NCI-H1417 (cell line): ENCODE results near the gene MANF.

Experiments
- DNase-seq, 3 experiments: peaks; one replicate each; lab custom pipeline; 2025; lab: John Stamatoyannopoulos, UW

Gene MANF

GRCh38 chr3:51390246-51391074 is 5.4 kb downstream of the MANF start:
- DNase-seq, result no peak

- peak; percentile 89 to 94 (median 90) for DNase-seq
Observed at GRCh38 chr3:51391075-51391565, 6.0 kb downstream of the MANF start, which contains the start of gene RBM15B. TSS of gene RBM15B (plus strand) at chr3:51391285. CDS start at chr3:51391400, 115 bp downstream.

GRCh38 chr3:51391566-51392354 is 6.7 kb downstream of the MANF start:
- peak in 2 of 3 experiments; percentile 42 to 57 for DNase-seq

GRCh38 chr3:51392355-51393133 is 7.5 kb downstream of the MANF start:
- no peak for DNase-seq

GRCh38 chr3:51393134-51393495 is 8.0 kb downstream of the MANF start:
- DNase-seq, result no peak

GRCh38 chr3:51393564-51393963 is 8.5 kb downstream of the MANF start:
- DNase-seq, result no peak

GRCh38 chr3:51394541-51394940 is 9.4 kb downstream of the MANF start:
- DNase-seq, result no peak

- no peak for DNase-seq
Observed at GRCh38 chr3:51395493-51396213, 10.6 kb downstream of the MANF start.

- DNase-seq, result no peak
Observed at GRCh38 chr3:51396401-51396800, 11.3 kb downstream of the MANF start.

- DNase-seq, result no peak
Observed at GRCh38 chr3:51397392-51397791, 12.3 kb downstream of the MANF start.

- no peak for DNase-seq
Observed at GRCh38 chr3:51398595-51399310, 13.7 kb downstream of the MANF start.

- no peak for DNase-seq
Observed at GRCh38 chr3:51400166-51400565, 15.1 kb downstream of the MANF start.

GRCh38 chr3:51401735-51402134 is 16.6 kb downstream of the MANF start:
- DNase-seq, result no peak

- DNase-seq, result no peak
Observed at GRCh38 chr3:51403675-51404074, 18.6 kb downstream of the MANF start.

GRCh38 chr3:51408021-51408420 is 22.9 kb downstream of the MANF start:
- DNase-seq, result no peak

GRCh38 chr3:51408813-51409212 is 23.7 kb downstream of the MANF start:
- no peak for DNase-seq

GRCh38 chr3:51422211-51422610 is 37.1 kb downstream of the MANF start:
- DNase-seq, result no peak

GRCh38 chr3:51426921-51427320 is 41.8 kb downstream of the MANF start:
- DNase-seq, result no peak

GRCh38 chr3:51429138-51429537 is 44.0 kb downstream of the MANF start:
- DNase-seq, result no peak

- no peak for DNase-seq
Observed at GRCh38 chr3:51434110-51434509, 49.0 kb downstream of the MANF start.
